Mesenchymal stem cell (in vitro differentiated cells and primary cell): ENCODE measurements around the gene DGCR6L.
"Not testable (repeated sequence)": the region's sequence is repeated elsewhere in the genome, so short reads cannot be mapped to it uniquely, and the experiment has no call there.

Source experiments
- DNase-seq: peaks from one replicate; pipeline ENCODE4 v3.0.0-alpha.2; 2013
- H2AFZ ChIP-seq: one replicate; pipeline ENCODE4 v1.6.1; 2013; ENCODE audit warnings: low read depth, mild to moderate bottlenecking, control low read depth, inconsistent platforms, low read length, moderate library complexity
- H2AK5ac ChIP-seq: 2 replicates; pipeline ENCODE4 v1.6.1; 2013; ENCODE audit warnings: low read length, moderate library complexity, mild to moderate bottlenecking, inconsistent platforms; ENCODE audit not compliant: severe bottlenecking
- H2BK120ac ChIP-seq: one replicate; pipeline ENCODE4 v1.6.1; 2013; ENCODE audit warnings: low read depth, mild to moderate bottlenecking, inconsistent platforms, low read length, moderate library complexity
- H2BK12ac ChIP-seq, 2 experiments: one replicate each; pipeline ENCODE4 v1.6.1; 2013; ENCODE audit warnings: inconsistent platforms in 2 of 2, low read length in 2 of 2, mild to moderate bottlenecking in 2 of 2, moderate library complexity in 2 of 2, control low read depth in 1 of 2
- H2BK15ac ChIP-seq: one replicate; pipeline ENCODE4 v1.6.1; 2013; ENCODE audit warnings: mild to moderate bottlenecking, low read depth, inconsistent platforms; ENCODE audit not compliant: poor library complexity, severe bottlenecking
- H2BK5ac ChIP-seq: 2 replicates; pipeline ENCODE4 v1.6.1; 2013; ENCODE audit warnings: low read depth, mild to moderate bottlenecking, low read length, control low read depth, inconsistent platforms; ENCODE audit not compliant: poor library complexity, severe bottlenecking
- H3K14ac ChIP-seq, 2 experiments: one replicate each; pipeline ENCODE4 v1.6.1; 2013; ENCODE audit warnings: inconsistent platforms in 2 of 2, low read length in 2 of 2, control low read depth in 1 of 2, mild to moderate bottlenecking in 1 of 2, moderate library complexity in 1 of 2
- H3K18ac ChIP-seq, 2 experiments: one replicate each; pipeline ENCODE4 v1.6.1; 2013; ENCODE audit warnings: inconsistent platforms in 2 of 2, low read length in 2 of 2, control low read depth in 1 of 2, low read depth in 1 of 2, mild to moderate bottlenecking in 1 of 2
- H3K23ac ChIP-seq, 2 experiments: one replicate each; pipeline ENCODE4 v1.6.1; 2013; ENCODE audit warnings: inconsistent platforms in 2 of 2, low read length in 2 of 2, mild to moderate bottlenecking in 2 of 2, moderate library complexity in 2 of 2, control low read depth in 1 of 2
- H3K27ac ChIP-seq: 2 replicates; pipeline ENCODE4 v1.5.1; 2013; ENCODE audit warnings: mild to moderate bottlenecking, moderate library complexity, low read length, control low read depth, inconsistent platforms; ENCODE audit not compliant: poor library complexity, severe bottlenecking
- H3K27me3 ChIP-seq, 2 experiments: 2 replicates each; pipeline versions ENCODE4 v1.6.1 to v1.7.0; 2013; ENCODE audit warnings: low read length in 2 of 2, mild to moderate bottlenecking in 2 of 2, moderate library complexity in 2 of 2, control low read depth in 1 of 2, inconsistent platforms in 1 of 2; ENCODE audit not compliant: control insufficient read depth in 1 of 2, insufficient read depth in 1 of 2
- H3K36me3 ChIP-seq, 2 experiments: 2 replicates each; pipeline versions ENCODE4 v1.6.1 to v1.7.0; 2013; ENCODE audit warnings: low read length in 2 of 2, control low read depth in 1 of 2, inconsistent platforms in 1 of 2, low read depth in 1 of 2, mild to moderate bottlenecking in 1 of 2; ENCODE audit not compliant: insufficient read depth in 2 of 2, control insufficient read depth in 1 of 2
- H3K4ac ChIP-seq, 2 experiments: one replicate each; pipeline ENCODE4 v1.6.1; 2013; ENCODE audit warnings: inconsistent platforms in 2 of 2, low read length in 2 of 2, mild to moderate bottlenecking in 2 of 2, moderate library complexity in 2 of 2, control low read depth in 1 of 2, low read depth in 1 of 2
- H3K4me1 ChIP-seq: 2 replicates; pipeline ENCODE4 v1.6.1; 2013; ENCODE audit warnings: low read depth, low read length, control low read depth; ENCODE audit not compliant: control insufficient read depth, insufficient read depth
- H3K4me2 ChIP-seq: 2 replicates; pipeline ENCODE4 v1.6.1; 2013; ENCODE audit warnings: low read length, mild to moderate bottlenecking, inconsistent platforms; ENCODE audit not compliant: poor library complexity, severe bottlenecking
- H3K4me3 ChIP-seq, 2 experiments: 2 replicates each; pipeline versions ENCODE4 v1.5.1 to v1.7.0; 2013; ENCODE audit warnings: low read length in 2 of 2, mild to moderate bottlenecking in 2 of 2, control low read depth in 1 of 2, low read depth in 1 of 2; ENCODE audit not compliant: insufficient read depth in 1 of 2
- H3K79me1 ChIP-seq: replicated peaks from 2 replicates; pipeline ENCODE4 v1.6.1; 2013; ENCODE audit warnings: mild to moderate bottlenecking, control low read depth, low read length, inconsistent platforms; ENCODE audit not compliant: poor library complexity, severe bottlenecking
- H3K9ac ChIP-seq: 2 replicates; pipeline ENCODE4 v1.7.0; 2013; ENCODE audit warnings: mild to moderate bottlenecking, low read length, moderate library complexity
- H3K9me3 ChIP-seq: 2 replicates; pipeline ENCODE4 v1.7.0; 2013; ENCODE audit warnings: mild to moderate bottlenecking, low read length; ENCODE audit not compliant: control insufficient read depth
- H4K8ac ChIP-seq: one replicate; pipeline ENCODE4 v1.6.1; 2013; ENCODE audit warnings: inconsistent platforms, mild to moderate bottlenecking, low read length, moderate library complexity
- H4K91ac ChIP-seq: one replicate; pipeline ENCODE4 v1.6.1; 2013; ENCODE audit warnings: mild to moderate bottlenecking, low read length, inconsistent platforms
- WGBS: methylation state at CpG from one replicate; pipeline ENCODE4 v1.1.7; 2013; ENCODE audit warnings: mixed read lengths; 5-methylcytosine and 5-hydroxymethylcytosine counted together

DGCR6L gene

GRCh38 chr22:20360261-20360660, 40.4 kb upstream of the DGCR6L start:
- H3K4me2 ChIP-seq, H3K9me3 ChIP-seq, H3K4me3 ChIP-seq, H3K36me3 ChIP-seq, H2BK12ac ChIP-seq, H3K18ac ChIP-seq, H2BK15ac ChIP-seq, H3K14ac ChIP-seq, H3K27me3 ChIP-seq, H3K79me1 ChIP-seq, H3K4me1 ChIP-seq, H4K8ac ChIP-seq, H2AFZ ChIP-seq, H3K23ac ChIP-seq, DNase-seq, H2AK5ac ChIP-seq, H2BK120ac ChIP-seq, H4K91ac ChIP-seq, H3K9ac ChIP-seq, H2BK5ac ChIP-seq, H3K27ac ChIP-seq, H3K4ac ChIP-seq: not testable (repeated sequence)
- 96% methylated on average over 45 of the region's 60 CpGs for WGBS

GRCh38 chr22:20358503-20359239, 38.8 kb upstream of the DGCR6L start:
- H3K4ac ChIP-seq, H3K79me1 ChIP-seq, H2AFZ ChIP-seq, H3K27me3 ChIP-seq, H3K9ac ChIP-seq, H4K91ac ChIP-seq, H3K18ac ChIP-seq, H3K14ac ChIP-seq, H3K27ac ChIP-seq, H4K8ac ChIP-seq, H3K4me1 ChIP-seq, H3K4me3 ChIP-seq, H3K4me2 ChIP-seq, H3K9me3 ChIP-seq, H2BK15ac ChIP-seq, H3K23ac ChIP-seq, H2BK5ac ChIP-seq, H3K36me3 ChIP-seq, DNase-seq, H2AK5ac ChIP-seq, H2BK12ac ChIP-seq, H2BK120ac ChIP-seq: not testable (repeated sequence)
- 95% methylated on average over 39 of the region's 103 CpGs for WGBS

GRCh38 chr22:20357967-20358366, 38.1 kb upstream of the DGCR6L start:
- not testable (repeated sequence) for H3K4ac ChIP-seq, H4K8ac ChIP-seq, H3K36me3 ChIP-seq, H3K9me3 ChIP-seq, H2AK5ac ChIP-seq, H2BK12ac ChIP-seq, H4K91ac ChIP-seq, H3K18ac ChIP-seq, DNase-seq, H2BK5ac ChIP-seq, H3K14ac ChIP-seq, H3K23ac ChIP-seq, H2BK120ac ChIP-seq, H2AFZ ChIP-seq, H3K9ac ChIP-seq, H3K27ac ChIP-seq, H3K4me1 ChIP-seq, H3K4me3 ChIP-seq, H3K27me3 ChIP-seq, H3K79me1 ChIP-seq, H2BK15ac ChIP-seq, H3K4me2 ChIP-seq
- WGBS: 95% methylated on average over 44 of the region's 70 CpGs

DNA sequence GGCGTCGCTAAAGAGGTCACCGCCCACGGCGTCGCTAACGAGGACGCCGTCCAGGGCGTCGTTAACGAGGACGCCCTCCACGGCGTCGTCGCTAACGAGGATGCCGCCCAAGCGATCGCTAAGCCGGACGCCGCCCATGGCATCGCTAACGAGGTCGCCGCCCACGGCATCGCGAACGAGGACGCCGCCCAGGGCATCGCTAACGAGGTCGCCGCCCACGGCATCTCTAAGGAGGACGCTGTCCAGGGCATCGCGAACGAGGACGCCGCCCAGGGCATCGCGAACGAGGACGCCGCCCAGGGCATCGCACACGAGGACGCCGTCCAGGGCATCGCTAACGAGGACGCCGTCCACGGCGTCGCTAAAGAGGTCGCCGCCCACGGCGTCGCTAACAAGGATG, 37.0 kb upstream of the DGCR6L start:
- H3K4me3 ChIP-seq, H4K8ac ChIP-seq, H2BK15ac ChIP-seq, H3K36me3 ChIP-seq, H3K4me1 ChIP-seq, H3K9ac ChIP-seq, H3K27me3 ChIP-seq, H2AK5ac ChIP-seq, H4K91ac ChIP-seq, H3K14ac ChIP-seq, H3K27ac ChIP-seq, H3K9me3 ChIP-seq, DNase-seq, H3K79me1 ChIP-seq, H2BK12ac ChIP-seq, H2BK5ac ChIP-seq, H2AFZ ChIP-seq, H3K18ac ChIP-seq, H2BK120ac ChIP-seq, H3K4ac ChIP-seq, H3K23ac ChIP-seq, H3K4me2 ChIP-seq: not testable (repeated sequence)
- 98% methylated on average over 34 of the region's 66 CpGs for WGBS
